K562 (cell line): Measurements from ENCODE around the gene NFS1. TPM values are rescaled to one million over a fixed set of nuclear protein-coding genes. Genes with fewer than 3 reads are reported as not detected.

Source experiments
- BRF2 ChIP-seq: IDR thresholded peaks from 3 replicates; pipeline ENCODE4 v1.6.1; 2011; ENCODE audit warnings: borderline replicate concordance, mild to moderate bottlenecking; ENCODE audit not compliant: insufficient read length, insufficient read depth
- CEBPG ChIP-seq, 3 experiments: fragments of 200-800 bp in 1 of 3; sonication (Bioruptor generic) in 1 of 3; sonication (generic) in 1 of 3; formaldehyde crosslinking in 1 of 3; IDR thresholded peaks in 2 of 3; conservative IDR thresholded peaks in 1 of 3; 2 replicates each; pipeline versions ENCODE4 v1.6.1 to v1.8.0; 2016 to 2022; ENCODE audit warnings: missing compliant biosample characterization in 2 of 3, missing genetic modification characterization in 2 of 3, mild to moderate bottlenecking in 1 of 3, missing genetic modification reagents in 1 of 3
- CTCF ChIP-seq, 3 experiments: IDR thresholded peaks in 2 of 3; conservative IDR thresholded peaks in 1 of 3; 2 replicates each; pipeline ENCODE4 v1.5.1; 2011 to 2012; ENCODE audit warnings: low read length in 3 of 3, mild to moderate bottlenecking in 3 of 3, control low read depth in 2 of 3, improper control_type of control experiment in 1 of 3, inconsistent platforms in 1 of 3, low read depth in 1 of 3, mixed read lengths in 1 of 3, moderate library complexity in 1 of 3; ENCODE audit not compliant: insufficient read depth in 2 of 3
- DDX20 ChIP-seq: fragments of 450-650 bp; IDR thresholded peaks from 2 replicates; pipeline ENCODE4 v1.6.1; 2016; ENCODE audit warnings: missing genetic modification characterization, low read depth, mild to moderate bottlenecking, missing compliant biosample characterization, moderate library complexity
- MNT ChIP-seq, 2 experiments: fragments of 450-650 bp; conservative IDR thresholded peaks; 2 replicates each; pipeline ENCODE4 v1.6.1; 2017; ENCODE audit warnings: mild to moderate bottlenecking in 2 of 2, moderate library complexity in 2 of 2
- MXI1 ChIP-seq: IDR thresholded peaks from 2 replicates; pipeline ENCODE4 v1.6.1; 2011; ENCODE audit warnings: low read depth, mild to moderate bottlenecking, improper control_type of control experiment, low read length
- PPARD ChIP-seq: fragments of 250-450 bp; sonication (Bioruptor Pico); IDR thresholded peaks from 2 replicates; pipeline ENCODE4 v1.8.0; 2022; ENCODE audit warnings: inconsistent platforms, mild to moderate bottlenecking, moderate library complexity
- SMC3 ChIP-seq: conservative IDR thresholded peaks from 2 replicates; pipeline ENCODE4 v1.6.1; 2011; ENCODE audit warnings: low read depth, low read length, improper control_type of control experiment; ENCODE audit not compliant: insufficient read depth
- ZBTB33 ChIP-seq: sonication (generic); formaldehyde crosslinking; IDR thresholded peaks from 2 replicates; pipeline ENCODE4 v1.8.1; 2023; ENCODE audit warnings: mild to moderate bottlenecking, missing genetic modification reagents
- ZBTB7A ChIP-seq: IDR thresholded peaks from 2 replicates; pipeline ENCODE4 v1.6.1; 2011; ENCODE audit warnings: low read depth, mild to moderate bottlenecking, low read length, moderate library complexity, borderline replicate concordance; ENCODE audit not compliant: control insufficient read depth
- ZHX1 ChIP-seq: fragments of 150-350 bp; conservative IDR thresholded peaks from 2 replicates; pipeline ENCODE4 v1.6.1; 2014; ENCODE audit warnings: low read length
- ZNF239 ChIP-seq: fragments of 250-450 bp; sonication (Bioruptor Pico); IDR thresholded peaks from 2 replicates; pipeline ENCODE4 v1.4.0; 2020; ENCODE audit warnings: mild to moderate bottlenecking
- ZNF354B ChIP-seq: fragments of 250-450 bp; sonication (Bioruptor Pico); IDR thresholded peaks from 2 replicates; pipeline ENCODE4 v1.4.0; 2020
- ZNF41 ChIP-seq: fragments of 250-450 bp; sonication (Bioruptor Pico); conservative IDR thresholded peaks from 2 replicates; pipeline ENCODE4 v1.4.0; 2020; ENCODE audit warnings: mild to moderate bottlenecking
- ZNF668 ChIP-seq: fragments of 250-450 bp; sonication (Bioruptor Pico); IDR thresholded peaks from 2 replicates; pipeline ENCODE4 v1.8.0; 2022; ENCODE audit warnings: mild to moderate bottlenecking, inconsistent platforms
- polyA plus RNA-seq, 8 experiments: library from polyadenylated mRNA; depleted of rRNA in 4 of 8; stranded (reverse) in 5 of 8; unstranded in 3 of 8; fragments of >200 nt; fragmentation: Nextera tagmentation in 2 of 8; fragmentation: Illumina TruSeq in 1 of 8; extraction: Ambion mirVana in 2 of 8; extraction: Trizol in 1 of 8; gene quantifications; 2 replicates each; pipeline versions ENCODE4 v1.2.1 to v1.2.3, GENCODE V29; 2011 to 2014; ENCODE audit warnings: inconsistent platforms in 1 of 8, missing spikeins in 1 of 8
- total RNA-seq, 7 experiments: library from RNA; depleted of rRNA in 6 of 7; stranded (reverse); fragments of >200 nt in 6 of 7; fragmentation: Illumina TruSeq in 2 of 7; extraction: Trizol in 2 of 7; gene quantifications; 2 replicates each; pipeline versions ENCODE4 v1.2.1 to v1.2.3, GENCODE V29; 2011 to 2021; ENCODE audit warnings: low replicate concordance in 1 of 7

The NFS1 gene
- total and polyA plus RNA-seq, 9 of the 15 experiments (the other 6 are each of a cell fraction or from before 2014, with no cell fraction given), result 11.5 to 84.8 (median 47.1) TPM

GRCh38 chr20:35739294-35740163 is 40.4 kb upstream of the NFS1 start (continued):
- TF ChIP-seq CTCF (IDR thresholded peaks at IDR 0.05 in 2 of 3, conservative IDR thresholded peaks at IDR 0.05 in 1 of 3; ENCODE audit: insufficient read depth in 2 of 3, low read depth in 1 of 3, low read length in 3 of 3) (peak in 1 of 3 experiments; percentile 41; a peak in 2 of 6 replicates), ZBTB33 (CRISPR knock-in tag) (no peak), MXI1 (0 out of 2 replicates have a peak, but pooled peaks have one; percentile 18), MNT (conservative IDR thresholded peaks at IDR 0.05) (peak in 1 of 2 experiments; percentile 15; a peak in 1 of 4 replicates), PPARD (CRISPR knock-in tag) (no peak), SMC3 (no peak), ZHX1 (no peak), ZNF354B (no peak), ZNF668 (no peak), ZBTB7A (no peak), DDX20 (no peak), ZNF239 (no peak), BRF2 (no peak), CEBPG (CRISPR knock-in tag; IDR thresholded peaks at IDR 0.05) (0 out of 2 replicates have a peak, but pooled peaks have one; percentile 9), CEBPG (tag; conservative IDR thresholded peaks at IDR 0.05 in 1 of 2, IDR thresholded peaks at IDR 0.05 in 1 of 2) (0 out of 4 replicates have a peak, but pooled peaks of 1 of the 2 experiments have one; percentile 42), ZNF41 (CRISPR knock-in tag) (no peak)
